HepG2 (cell line): ENCODE results near the gene TPD52L2. TPM values are rescaled to one million over a fixed set of nuclear protein-coding genes. Genes with fewer than 3 reads are reported as not detected.

Source experiments
- ATAC-seq: fragments of 200-7000 bp; cut with Tn5 transposase; 3 replicates; pipeline ENCODE4 v1.9.1; 2020; ENCODE audit warnings: mild to moderate bottlenecking, moderate library complexity
- BruUV-seq: library from RNA; stranded (reverse); fragments of 400-500 nt; replicated peaks from 2 replicates; lab custom pipeline; 2021; lab: Mats Ljungman, UMichigan
- CTCF ChIA-PET: fragments of 300-600 bp; formaldehyde crosslinking; extraction: SDS; loops from one replicate; lab custom pipeline; 2021; ENCODE audit warnings: low total read pairs, inconsistent platforms, low intra/inter-chr PET ratio; lab: Yijun Ruan, JAX
- POLR2A ChIA-PET: fragments of 350-600 bp; sonication (Branson Sonifier 250); formaldehyde crosslinking; loops from one replicate; lab custom pipeline; 2020; ENCODE audit warnings: antibody characterized with exemption, inconsistent platforms; lab: Yijun Ruan, JAX
- DNase-seq: peaks from one replicate; pipeline ENCODE4 v3.0.0-alpha.2; 2015; ENCODE audit warnings: low spot score
- FAIRE-seq: peaks from 3 replicates; lab custom pipeline; 2011; peaks lifted over from hg19 to GRCh38; lab: Jason Lieb, UNC
- H2AFZ ChIP-seq: one replicate; pipeline ENCODE4 v1.6.1; 2011; ENCODE audit warnings: low read length, inconsistent platforms
- H3K27ac ChIP-seq: fragments of 300-600 bp; 3 replicates; pipeline ENCODE4 v1.8.0; 2011; ENCODE audit warnings: mixed run types, mild to moderate bottlenecking, mixed read lengths, low read length, inconsistent platforms; ENCODE audit not compliant: insufficient read depth; ENCODE audit errors: extremely low read length
- H3K27me3 ChIP-seq, 2 experiments: fragments of 200-600 bp in 1 of 2; 2 replicates in 1 of 2; 3 replicates in 1 of 2; pipeline versions ENCODE4 v1.6.0 to v1.8.0; 2011; ENCODE audit warnings: low read length in 2 of 2, mild to moderate bottlenecking in 2 of 2, moderate library complexity in 2 of 2, inconsistent platforms in 1 of 2; ENCODE audit not compliant: insufficient read depth in 2 of 2, control insufficient read depth in 1 of 2
- H3K36me3 ChIP-seq, 2 experiments: fragments of 200-600 bp in 1 of 2; replicated peaks in 1 of 2; 2 replicates in 1 of 2; 3 replicates in 1 of 2; pipeline versions ENCODE4 v1.5.1 to v1.8.0; 2011; ENCODE audit warnings: low read length in 2 of 2, inconsistent platforms in 1 of 2; ENCODE audit not compliant: insufficient read depth in 2 of 2, control insufficient read depth in 1 of 2
- H3K4me1 ChIP-seq: 2 replicates; pipeline ENCODE4 v1.5.1; 2012; ENCODE audit warnings: low read length, inconsistent platforms; ENCODE audit not compliant: insufficient read depth
- H3K4me2 ChIP-seq: 2 replicates; pipeline ENCODE4 v1.6.0; 2011; ENCODE audit warnings: low read depth, low read length, inconsistent platforms
- H3K4me3 ChIP-seq, 3 experiments: fragments of 200-600 bp in 1 of 3; sonication (generic), shearing (Covaris generic) in 1 of 3; replicated peaks in 1 of 3; 2 replicates each; pipeline ENCODE4 v1.5.1; 2011 to 2016; ENCODE audit warnings: low read length in 3 of 3, inconsistent platforms in 2 of 3, low read depth in 2 of 3, mild to moderate bottlenecking in 2 of 3, control low read depth in 1 of 3, mixed read lengths in 1 of 3; ENCODE audit not compliant: insufficient read depth in 1 of 3
- H3K79me2 ChIP-seq: one replicate; pipeline ENCODE4 v1.6.1; 2011; ENCODE audit warnings: low read length, inconsistent platforms; ENCODE audit not compliant: insufficient read depth
- H3K9ac ChIP-seq: 2 replicates; pipeline ENCODE4 v1.6.0; 2011; ENCODE audit warnings: mild to moderate bottlenecking, low read depth, low read length, inconsistent platforms; ENCODE audit not compliant: insufficient read depth
- H3K9me3 ChIP-seq: 2 replicates; pipeline ENCODE4 v1.5.1; 2012; ENCODE audit warnings: mild to moderate bottlenecking, low read length
- H4K20me1 ChIP-seq: 2 replicates; pipeline ENCODE4 v1.6.0; 2011; ENCODE audit warnings: inconsistent platforms, mild to moderate bottlenecking, low read length, moderate library complexity; ENCODE audit not compliant: insufficient read depth
- FLYWCH1 ChIP-seq: sonication (generic); formaldehyde crosslinking; IDR thresholded peaks from 2 replicates; pipeline ENCODE4 v1.8.1; 2023; ENCODE audit warnings: mild to moderate bottlenecking, missing genetic modification reagents
- FOXO1 ChIP-seq: sonication (generic); formaldehyde crosslinking; IDR thresholded peaks from 2 replicates; pipeline ENCODE4 v1.4.0; 2020; ENCODE audit warnings: missing genetic modification reagents
- KDM5B ChIP-seq: sonication (generic); formaldehyde crosslinking; IDR thresholded peaks from 2 replicates; pipeline ENCODE4 v1.4.0; 2020; ENCODE audit warnings: missing genetic modification reagents, mild to moderate bottlenecking, borderline replicate concordance
- NR2F2 ChIP-seq: IDR thresholded peaks from 2 replicates; pipeline ENCODE4 v1.6.1; 2012; ENCODE audit warnings: low read depth, inconsistent platforms, borderline replicate concordance
- RBAK ChIP-seq: sonication (generic); formaldehyde crosslinking; IDR thresholded peaks from 2 replicates; pipeline ENCODE4 v1.5.1; 2020; ENCODE audit warnings: mild to moderate bottlenecking, missing genetic modification reagents
- SMYD3 ChIP-seq: sonication (generic); formaldehyde crosslinking; IDR thresholded peaks from 2 replicates; pipeline ENCODE4 v1.8.1; 2023; ENCODE audit warnings: mild to moderate bottlenecking, missing genetic modification reagents
- ZFAT ChIP-seq: sonication (generic); formaldehyde crosslinking; conservative IDR thresholded peaks from 2 replicates; pipeline ENCODE4 v1.8.1; 2023; ENCODE audit warnings: missing genetic modification reagents, inconsistent platforms
- ZNF124 ChIP-seq: sonication (generic); formaldehyde crosslinking; IDR thresholded peaks from 2 replicates; pipeline ENCODE4 v1.4.0; 2020; ENCODE audit warnings: missing genetic modification reagents
- ZNF30 ChIP-seq: sonication (generic); formaldehyde crosslinking; IDR thresholded peaks from 2 replicates; pipeline ENCODE4 v1.5.0; 2020; ENCODE audit warnings: mild to moderate bottlenecking, missing genetic modification reagents
- ZNF460 ChIP-seq: sonication (generic); formaldehyde crosslinking; IDR thresholded peaks from 2 replicates; pipeline ENCODE4 v1.5.1; 2020; ENCODE audit warnings: missing genetic modification reagents, mild to moderate bottlenecking, borderline replicate concordance
- ZNF850 ChIP-seq: sonication (generic); formaldehyde crosslinking; conservative IDR thresholded peaks from 2 replicates; pipeline ENCODE4 v1.9.0; 2021; ENCODE audit warnings: mild to moderate bottlenecking, missing genetic modification reagents
- WGBS: methylation state at CpG from one replicate; pipeline ENCODE4 v1.1.6; 2017; ENCODE audit warnings: low lambda C conversion rate; 5-methylcytosine and 5-hydroxymethylcytosine counted together
- in situ Hi-C: cut with HindIII; loops from 2 replicates; pipeline ENCODE4 v1.10.0; 2017; ENCODE audit warnings: low pct_unique_long_range_greater_than_20kb; ENCODE audit not compliant: extremely low pct_ligation_motif_present
- intact Hi-C: fragments of 100-400 bp; cut with micrococcal nuclease; formaldehyde crosslinking; loops from one replicate; pipeline ENCODE4 v1.10.0; 2022; ENCODE audit not compliant: unreplicated experiment
- polyA plus RNA-seq, 8 experiments: library from polyadenylated mRNA; depleted of rRNA in 3 of 8; stranded (reverse) in 7 of 8; unstranded in 1 of 8; fragments of >200 nt; fragmentation: Illumina TruSeq in 4 of 8; extraction: Trizol in 4 of 8; gene quantifications; 2 replicates each; pipeline versions ENCODE4 v1.2.1 to v1.2.3, GENCODE V29; 2011 to 2016; ENCODE audit warnings: low read depth in 4 of 8, missing spikeins in 1 of 8, mixed read lengths in 1 of 8; ENCODE audit not compliant: insufficient read depth in 1 of 8
- total RNA-seq, 5 experiments: library from RNA; depleted of rRNA; stranded (reverse); fragments of >200 nt; fragmentation: Illumina TruSeq; extraction: Trizol; gene quantifications; 2 replicates each; pipeline ENCODE4 v1.2.3, GENCODE V29; 2016; ENCODE audit warnings: low read depth in 1 of 5
- TF ChIP-seq, protein P1 (sequence below): sonication (generic); formaldehyde crosslinking; IDR thresholded peaks from 2 replicates; pipeline ENCODE4 v1.4.0; 2020; ENCODE audit warnings: missing genetic modification reagents
- TF ChIP-seq, protein P2 (sequence below): sonication (generic); formaldehyde crosslinking; IDR thresholded peaks from 2 replicates; pipeline ENCODE4 v1.8.1; 2023; ENCODE audit warnings: mild to moderate bottlenecking, inconsistent platforms, moderate library complexity, missing genetic modification reagents, borderline replicate concordance
- TF ChIP-seq, protein P3 (sequence below): sonication (generic); formaldehyde crosslinking; IDR thresholded peaks from 2 replicates; pipeline ENCODE4 v1.4.0; 2020; ENCODE audit warnings: mild to moderate bottlenecking, missing genetic modification reagents

TPD52L2 gene
- total and polyA plus RNA-seq, 2 of the 13 experiments (the other 11 are each of a cell fraction or from before 2014, with no cell fraction given) = 156 to 184 TPM

DNA sequence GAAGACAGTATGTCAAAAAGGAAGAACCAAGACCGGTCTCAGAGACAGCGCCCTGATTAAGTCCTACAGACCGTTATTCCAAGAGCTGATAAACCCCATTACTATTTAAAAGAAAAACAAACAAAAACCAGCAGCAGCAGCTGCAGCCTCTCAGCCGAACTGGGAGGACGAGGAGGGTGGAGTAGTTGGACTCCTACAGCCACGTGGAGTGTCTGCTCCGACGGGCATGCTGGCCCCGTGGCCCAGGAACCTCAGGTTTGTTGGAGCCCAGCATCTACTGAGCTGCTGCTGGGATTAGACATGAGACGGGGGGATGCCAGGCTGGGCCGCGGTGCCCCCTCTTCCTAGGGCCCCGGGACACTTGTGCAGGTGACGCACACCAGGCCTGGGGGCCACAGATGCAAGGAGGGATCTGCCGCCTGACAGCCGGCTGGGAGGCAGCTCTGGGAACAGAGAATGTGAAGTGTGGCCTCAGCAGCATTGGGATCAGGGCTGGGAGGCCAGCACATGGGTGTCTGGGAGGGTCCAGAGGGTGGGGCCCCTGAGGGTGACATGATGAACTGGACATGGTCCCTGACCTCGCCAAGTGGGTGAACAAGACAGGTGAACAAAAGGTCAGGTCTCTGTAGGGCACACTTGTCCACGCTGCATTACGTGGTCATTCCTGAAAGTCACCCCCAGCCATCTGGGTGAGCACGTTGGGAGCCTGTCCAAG, 31.1 kb upstream of the TPD52L2 start (continued):
- TF ChIP-seq, protein P1, sequence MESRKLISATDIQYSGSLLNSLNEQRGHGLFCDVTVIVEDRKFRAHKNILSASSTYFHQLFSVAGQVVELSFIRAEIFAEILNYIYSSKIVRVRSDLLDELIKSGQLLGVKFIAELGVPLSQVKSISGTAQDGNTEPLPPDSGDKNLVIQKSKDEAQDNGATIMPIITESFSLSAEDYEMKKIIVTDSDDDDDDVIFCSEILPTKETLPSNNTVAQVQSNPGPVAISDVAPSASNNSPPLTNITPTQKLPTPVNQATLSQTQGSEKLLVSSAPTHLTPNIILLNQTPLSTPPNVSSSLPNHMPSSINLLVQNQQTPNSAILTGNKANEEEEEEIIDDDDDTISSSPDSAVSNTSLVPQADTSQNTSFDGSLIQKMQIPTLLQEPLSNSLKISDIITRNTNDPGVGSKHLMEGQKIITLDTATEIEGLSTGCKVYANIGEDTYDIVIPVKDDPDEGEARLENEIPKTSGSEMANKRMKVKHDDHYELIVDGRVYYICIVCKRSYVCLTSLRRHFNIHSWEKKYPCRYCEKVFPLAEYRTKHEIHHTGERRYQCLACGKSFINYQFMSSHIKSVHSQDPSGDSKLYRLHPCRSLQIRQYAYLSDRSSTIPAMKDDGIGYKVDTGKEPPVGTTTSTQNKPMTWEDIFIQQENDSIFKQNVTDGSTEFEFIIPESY (CRISPR knock-in tag) = no peak
- TF ChIP-seq NR2F2 (no peak), RBAK (no peak)
- TF ChIP-seq, all 625 proteins: peak for 90

DNA sequence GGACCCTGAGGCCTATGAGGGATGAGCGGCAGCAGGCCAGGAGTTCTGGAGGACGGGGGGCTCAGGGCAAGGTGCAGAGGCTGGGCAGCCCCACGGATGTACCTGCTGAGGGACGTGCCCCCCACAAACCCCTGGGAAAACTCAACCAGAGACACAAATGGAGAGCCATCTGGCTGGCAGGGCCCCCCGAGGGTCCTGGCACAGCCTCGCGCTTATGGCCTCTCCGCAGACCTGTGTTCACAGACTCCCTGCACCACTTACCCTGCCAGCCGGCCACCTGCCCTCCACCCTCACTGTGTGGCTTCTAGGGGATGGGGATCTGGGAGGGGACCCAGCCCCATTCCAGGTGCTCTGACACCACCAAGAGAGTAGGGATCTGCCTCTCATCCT, 30.6 kb upstream of the TPD52L2 start:
- ATAC-seq (no peak), FAIRE-seq (no peak)
- TF ChIP-seq FOXO1 (no peak), FLYWCH1 (CRISPR knock-in tag) (0 out of 2 replicates have a peak, but pooled peaks have one; percentile 40), ZFAT (no peak), SMYD3 (no peak), ZNF124 (CRISPR knock-in tag) (no peak), KDM5B (CRISPR knock-in tag) (0 out of 2 replicates have a peak, but pooled peaks have one; percentile 48), ZNF850 (no peak), ZNF30 (CRISPR knock-in tag) (no peak), ZNF460 (CRISPR knock-in tag) (no peak)
- TF ChIP-seq, protein P2, sequence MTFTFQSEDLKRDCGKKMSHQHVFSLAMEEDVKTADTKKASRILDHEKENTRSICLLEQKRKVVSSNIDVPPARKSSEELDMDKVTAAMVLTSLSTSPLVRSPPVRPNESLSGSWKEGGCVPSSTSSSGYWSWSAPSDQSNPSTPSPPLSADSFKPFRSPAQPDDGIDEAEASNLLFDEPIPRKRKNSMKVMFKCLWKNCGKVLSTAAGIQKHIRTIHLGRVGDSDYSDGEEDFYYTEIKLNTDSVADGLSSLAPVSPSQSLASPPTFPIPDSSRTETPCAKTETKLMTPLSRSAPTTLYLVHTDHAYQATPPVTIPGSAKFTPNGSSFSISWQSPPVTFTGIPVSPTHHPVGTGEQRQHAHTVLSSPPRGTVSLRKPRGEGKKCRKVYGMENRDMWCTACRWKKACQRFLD (CRISPR knock-in tag) = no peak
- TF ChIP-seq, protein P3, sequence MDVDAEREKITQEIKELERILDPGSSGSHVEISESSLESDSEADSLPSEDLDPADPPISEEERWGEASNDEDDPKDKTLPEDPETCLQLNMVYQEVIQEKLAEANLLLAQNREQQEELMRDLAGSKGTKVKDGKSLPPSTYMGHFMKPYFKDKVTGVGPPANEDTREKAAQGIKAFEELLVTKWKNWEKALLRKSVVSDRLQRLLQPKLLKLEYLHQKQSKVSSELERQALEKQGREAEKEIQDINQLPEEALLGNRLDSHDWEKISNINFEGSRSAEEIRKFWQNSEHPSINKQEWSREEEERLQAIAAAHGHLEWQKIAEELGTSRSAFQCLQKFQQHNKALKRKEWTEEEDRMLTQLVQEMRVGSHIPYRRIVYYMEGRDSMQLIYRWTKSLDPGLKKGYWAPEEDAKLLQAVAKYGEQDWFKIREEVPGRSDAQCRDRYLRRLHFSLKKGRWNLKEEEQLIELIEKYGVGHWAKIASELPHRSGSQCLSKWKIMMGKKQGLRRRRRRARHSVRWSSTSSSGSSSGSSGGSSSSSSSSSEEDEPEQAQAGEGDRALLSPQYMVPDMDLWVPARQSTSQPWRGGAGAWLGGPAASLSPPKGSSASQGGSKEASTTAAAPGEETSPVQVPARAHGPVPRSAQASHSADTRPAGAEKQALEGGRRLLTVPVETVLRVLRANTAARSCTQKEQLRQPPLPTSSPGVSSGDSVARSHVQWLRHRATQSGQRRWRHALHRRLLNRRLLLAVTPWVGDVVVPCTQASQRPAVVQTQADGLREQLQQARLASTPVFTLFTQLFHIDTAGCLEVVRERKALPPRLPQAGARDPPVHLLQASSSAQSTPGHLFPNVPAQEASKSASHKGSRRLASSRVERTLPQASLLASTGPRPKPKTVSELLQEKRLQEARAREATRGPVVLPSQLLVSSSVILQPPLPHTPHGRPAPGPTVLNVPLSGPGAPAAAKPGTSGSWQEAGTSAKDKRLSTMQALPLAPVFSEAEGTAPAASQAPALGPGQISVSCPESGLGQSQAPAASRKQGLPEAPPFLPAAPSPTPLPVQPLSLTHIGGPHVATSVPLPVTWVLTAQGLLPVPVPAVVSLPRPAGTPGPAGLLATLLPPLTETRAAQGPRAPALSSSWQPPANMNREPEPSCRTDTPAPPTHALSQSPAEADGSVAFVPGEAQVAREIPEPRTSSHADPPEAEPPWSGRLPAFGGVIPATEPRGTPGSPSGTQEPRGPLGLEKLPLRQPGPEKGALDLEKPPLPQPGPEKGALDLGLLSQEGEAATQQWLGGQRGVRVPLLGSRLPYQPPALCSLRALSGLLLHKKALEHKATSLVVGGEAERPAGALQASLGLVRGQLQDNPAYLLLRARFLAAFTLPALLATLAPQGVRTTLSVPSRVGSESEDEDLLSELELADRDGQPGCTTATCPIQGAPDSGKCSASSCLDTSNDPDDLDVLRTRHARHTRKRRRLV (CRISPR knock-in tag) = 0 out of 2 replicates have a peak, but pooled peaks have one; percentile 56

More for the DNA sequence above, 30.6 kb upstream of the TPD52L2 start:
- no peaks in the 10 kb centered on the region for H4K20me1 ChIP-seq
- POLR2A ChIA-PET = interaction anchor here (0.6 to 1.0 kb wide), 4 partner anchors 17 to 31 kb away, joined by 3 to 6 read pairs (median 4); partner anchors contain the start of gene TPD52L2
- H3K36me3 ChIP-seq = no peaks in the 10 kb centered on the region
- CTCF ChIA-PET = no interaction called here
- peak overlapping the region; percentile 52 for H3K4me2 ChIP-seq
- no peaks in the 10 kb centered on the region for H3K9me3 ChIP-seq
- H3K27ac ChIP-seq = no peak overlapping the region
- DNase-seq = no peak
- peaks cover 58% of the 10 kb centered on the region for H3K4me1 ChIP-seq
- no peak overlapping the region for H2AFZ ChIP-seq
- no TSS peak for BruUV-seq
- in situ Hi-C loops = no loop called here
- no peak overlapping the region for H3K9ac ChIP-seq
- peaks cover 16 to 51% of the 10 kb centered on the region in 2 experiments for H3K27me3 ChIP-seq
- H3K79me2 ChIP-seq = no peaks in the 10 kb centered on the region
- 67% methylated on average over 9 of the region's 9 CpGs for WGBS
- intact Hi-C loops = no loop called here
- peak overlapping the region in 1 of 3 experiments; percentile 41; a peak in 1 of 6 replicates for H3K4me3 ChIP-seq
